ENCODE measurements around the gene CENPE.
A peak's percentile ranks its signal among the peaks of the same experiment; 100 is the strongest.
"Not testable (repeated sequence)": the region's sequence is repeated elsewhere in the genome, so short reads cannot be mapped to it uniquely, and the experiment has no call there.

The CENPE gene

DNA sequence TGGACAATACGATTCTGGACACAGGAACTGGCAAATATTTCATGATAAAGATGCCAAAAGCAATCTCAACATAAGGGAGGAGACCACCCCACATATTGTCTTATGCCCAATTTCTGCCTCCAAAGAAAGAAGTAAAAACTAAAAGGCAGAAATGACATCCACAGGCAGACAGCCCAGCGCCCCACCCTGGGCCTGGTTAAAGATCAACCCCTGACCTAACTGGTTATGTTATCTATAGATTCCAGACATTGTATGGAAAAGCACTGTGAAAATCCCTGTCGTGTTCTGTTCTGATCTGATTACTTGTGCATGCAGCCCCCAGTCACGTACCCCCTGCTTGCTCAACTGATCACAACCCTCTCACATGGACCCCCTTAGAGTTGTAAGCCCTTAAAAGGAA is 25.4 kb upstream of the CENPE start:
- not testable (repeated sequence) for DNase-seq (ENCODE audit: low spot score); H3K4me2 ChIP-seq (ENCODE audit: insufficient read depth, low read length, poor library complexity, severe bottlenecking); H3K9ac ChIP-seq (ENCODE audit: low read depth, low read length, poor library complexity); H2BK15ac ChIP-seq (ENCODE audit: low read length); H3K4me1 ChIP-seq (ENCODE audit: control insufficient read depth in 2 of 2, insufficient read depth in 1 of 2, low read depth in 1 of 2, low read length in 2 of 2); H3K4ac ChIP-seq (ENCODE audit: low read length); H4K8ac ChIP-seq (ENCODE audit: low read depth, low read length); H2BK120ac ChIP-seq (ENCODE audit: low read depth, low read length); H3K79me1 ChIP-seq (ENCODE audit: low read depth, low read length); H3K14ac ChIP-seq (ENCODE audit: low read length); H3K27ac ChIP-seq (replicated peaks; ENCODE audit: low read length); H2AK5ac ChIP-seq (ENCODE audit: low read depth, low read length); H2BK12ac ChIP-seq (ENCODE audit: low read length); H3K36me3 ChIP-seq (replicated peaks in 1 of 2; ENCODE audit: control insufficient read depth in 2 of 2, insufficient read depth in 2 of 2, low read length in 2 of 2); H3K23ac ChIP-seq (ENCODE audit: low read depth, low read length, poor library complexity); H2BK5ac ChIP-seq (ENCODE audit: low read length); H3K4me3 ChIP-seq (ENCODE audit: low read length in 2 of 2); H3K27me3 ChIP-seq (ENCODE audit: control insufficient read depth in 3 of 3, insufficient read depth in 3 of 3, low read depth in 1 of 3, low read length in 3 of 3); H4K91ac ChIP-seq (ENCODE audit: low read depth, low read length, poor library complexity); H3K18ac ChIP-seq (ENCODE audit: low read length); H3K9me3 ChIP-seq (replicated peaks in 1 of 2; ENCODE audit: control insufficient read depth in 2 of 2, insufficient read depth in 1 of 2, low read depth in 1 of 2, low read length in 2 of 2)
- peak overlapping the region; percentile 51 for H2AFZ ChIP-seq (ENCODE audit: low read length)
- WGBS, 2 donors (ENCODE audit: extremely low coverage in 2 of 2, insufficient read length in 2 of 2, insufficient replicate concordance in 1 of 2) = no CpG with 5 or more reads among the region's 4 CpGs

GRCh38 chr4:103207673-103208072 is 9.5 kb upstream of the CENPE start:
- Histone ChIP-seq H2BK15ac (ENCODE audit: low read length) (no peak overlapping the region), H3K4me3 (ENCODE audit: low read length in 2 of 2) (no peak overlapping the region), H3K14ac (ENCODE audit: low read length) (no peak overlapping the region), H2BK5ac (ENCODE audit: low read length) (no peak overlapping the region), H3K4ac (ENCODE audit: low read length) (no peak overlapping the region), H4K91ac (ENCODE audit: low read depth, low read length, poor library complexity) (no peak overlapping the region), H2BK120ac (ENCODE audit: low read depth, low read length) (no peak overlapping the region), H3K27ac (replicated peaks; ENCODE audit: low read length) (no peak overlapping the region), H2AK5ac (ENCODE audit: low read depth, low read length) (no peak overlapping the region), H3K9me3 (replicated peaks in 1 of 2; ENCODE audit: control insufficient read depth in 2 of 2, insufficient read depth in 1 of 2, low read depth in 1 of 2, low read length in 2 of 2) (no peaks in the 10 kb centered on the region), H3K18ac (ENCODE audit: low read length) (no peak overlapping the region), H3K27me3 (ENCODE audit: control insufficient read depth in 3 of 3, insufficient read depth in 3 of 3, low read depth in 1 of 3, low read length in 3 of 3) (no peaks in the 10 kb centered on the region), H2BK12ac (ENCODE audit: low read length) (no peak overlapping the region), H3K23ac (ENCODE audit: low read depth, low read length, poor library complexity) (no peak overlapping the region), H3K79me1 (ENCODE audit: low read depth, low read length) (no peaks in the 10 kb centered on the region), H4K8ac (ENCODE audit: low read depth, low read length) (no peak overlapping the region), H3K36me3 (replicated peaks in 1 of 2; ENCODE audit: control insufficient read depth in 2 of 2, insufficient read depth in 2 of 2, low read length in 2 of 2) (no peaks in the 10 kb centered on the region), H3K9ac (ENCODE audit: low read depth, low read length, poor library complexity) (no peak overlapping the region), H3K4me2 (ENCODE audit: insufficient read depth, low read length, poor library complexity, severe bottlenecking) (no peak overlapping the region), H2AFZ (ENCODE audit: low read length) (peak overlapping the region; percentile 43), H3K4me1 (ENCODE audit: control insufficient read depth in 2 of 2, insufficient read depth in 1 of 2, low read depth in 1 of 2, low read length in 2 of 2) (no peaks in the 10 kb centered on the region)
- WGBS, 2 donors (ENCODE audit: extremely low coverage in 2 of 2, insufficient read length in 2 of 2, insufficient replicate concordance in 1 of 2) = no CpG with 5 or more reads among the region's 5 CpGs
- no peak for DNase-seq (ENCODE audit: low spot score)

- H3K23ac ChIP-seq (ENCODE audit: low read depth, low read length, poor library complexity) = no peak overlapping the region
- H3K36me3 ChIP-seq (replicated peaks in 1 of 2; ENCODE audit: control insufficient read depth in 2 of 2, insufficient read depth in 2 of 2, low read length in 2 of 2) = no peaks in the 10 kb centered on the region
- H3K9me3 ChIP-seq (replicated peaks in 1 of 2; ENCODE audit: control insufficient read depth in 2 of 2, insufficient read depth in 1 of 2, low read depth in 1 of 2, low read length in 2 of 2) = no peaks in the 10 kb centered on the region
- H3K79me1 ChIP-seq (ENCODE audit: low read depth, low read length) = no peaks in the 10 kb centered on the region
- whole genome bisulfite sequencing, 2 donors (ENCODE audit: extremely low coverage in 2 of 2, insufficient read length in 2 of 2, insufficient replicate concordance in 1 of 2) = no CpG with 5 or more reads among the region's 1 CpG
- no peaks in the 10 kb centered on the region for H3K27me3 ChIP-seq (ENCODE audit: control insufficient read depth in 3 of 3, insufficient read depth in 3 of 3, low read depth in 1 of 3, low read length in 3 of 3)
- no peak overlapping the region for H2BK5ac ChIP-seq (ENCODE audit: low read length)
- peaks cover 2 to 4% of the 10 kb centered on the region in 2 donors for H3K4me1 ChIP-seq (ENCODE audit: control insufficient read depth in 2 of 2, insufficient read depth in 1 of 2, low read depth in 1 of 2, low read length in 2 of 2)
- H3K4ac ChIP-seq (ENCODE audit: low read length) = no peak overlapping the region
- no peak overlapping the region for H2AFZ ChIP-seq (ENCODE audit: low read length)
- H4K8ac ChIP-seq (ENCODE audit: low read depth, low read length) = no peak overlapping the region
- H2BK15ac ChIP-seq (ENCODE audit: low read length) = no peak overlapping the region
- no peak overlapping the region for H3K18ac ChIP-seq (ENCODE audit: low read length)
- no peak overlapping the region for H3K9ac ChIP-seq (ENCODE audit: low read depth, low read length, poor library complexity)
- DNase-seq (ENCODE audit: low spot score) = no peak
- no peak overlapping the region for H3K14ac ChIP-seq (ENCODE audit: low read length)
- no peak overlapping the region for H4K91ac ChIP-seq (ENCODE audit: low read depth, low read length, poor library complexity)
- H2BK120ac ChIP-seq (ENCODE audit: low read depth, low read length) = no peak overlapping the region
- no peak overlapping the region for H3K4me3 ChIP-seq (ENCODE audit: low read length in 2 of 2)
- no peak overlapping the region for H3K27ac ChIP-seq (replicated peaks; ENCODE audit: low read length)
- H2BK12ac ChIP-seq (ENCODE audit: low read length) = no peak overlapping the region
- no peak overlapping the region for H2AK5ac ChIP-seq (ENCODE audit: low read depth, low read length)
- H3K4me2 ChIP-seq (ENCODE audit: insufficient read depth, low read length, poor library complexity, severe bottlenecking) = no peak overlapping the region
Observed at GRCh38 chr4:103204111-103204510, 6.0 kb upstream of the CENPE start.

- Histone ChIP-seq H3K23ac (ENCODE audit: low read depth, low read length, poor library complexity) (no peak overlapping the region), H2BK120ac (ENCODE audit: low read depth, low read length) (no peak overlapping the region), H2BK15ac (ENCODE audit: low read length) (no peak overlapping the region), H2BK5ac (ENCODE audit: low read length) (no peak overlapping the region), H3K4me1 (ENCODE audit: control insufficient read depth in 2 of 2, insufficient read depth in 1 of 2, low read depth in 1 of 2, low read length in 2 of 2) (peaks cover 2 to 10% of the 10 kb centered on the region in 2 donors), H4K91ac (ENCODE audit: low read depth, low read length, poor library complexity) (no peak overlapping the region), H3K4me2 (ENCODE audit: insufficient read depth, low read length, poor library complexity, severe bottlenecking) (no peak overlapping the region), H3K27me3 (ENCODE audit: control insufficient read depth in 3 of 3, insufficient read depth in 3 of 3, low read depth in 1 of 3, low read length in 3 of 3) (no peaks in the 10 kb centered on the region), H3K18ac (ENCODE audit: low read length) (no peak overlapping the region), H4K8ac (ENCODE audit: low read depth, low read length) (no peak overlapping the region), H2BK12ac (ENCODE audit: low read length) (no peak overlapping the region), H3K79me1 (ENCODE audit: low read depth, low read length) (peaks cover 2% of the 10 kb centered on the region), H3K4ac (ENCODE audit: low read length) (no peak overlapping the region), H3K14ac (ENCODE audit: low read length) (no peak overlapping the region), H3K9me3 (replicated peaks in 1 of 2; ENCODE audit: control insufficient read depth in 2 of 2, insufficient read depth in 1 of 2, low read depth in 1 of 2, low read length in 2 of 2) (no peaks in the 10 kb centered on the region), H2AFZ (ENCODE audit: low read length) (peak overlapping the region; percentile 84), H3K9ac (ENCODE audit: low read depth, low read length, poor library complexity) (no peak overlapping the region), H3K4me3 (ENCODE audit: low read length in 2 of 2) (no peak overlapping the region), H3K27ac (replicated peaks; ENCODE audit: low read length) (no peak overlapping the region), H3K36me3 (replicated peaks in 1 of 2; ENCODE audit: control insufficient read depth in 2 of 2, insufficient read depth in 2 of 2, low read length in 2 of 2) (peaks cover 0 to under 1% of the 10 kb centered on the region in 2 donors), H2AK5ac (ENCODE audit: low read depth, low read length) (no peak overlapping the region)
- no CpG with 5 or more reads among the region's 2 CpGs for WGBS, 2 donors (ENCODE audit: extremely low coverage in 2 of 2, insufficient read length in 2 of 2, insufficient replicate concordance in 1 of 2)
- DNase-seq (ENCODE audit: low spot score) = no peak
Observed at GRCh38 chr4:103201724-103202123, 3.6 kb upstream of the CENPE start.
